OCI-LY3 (cell line): Measurements from ENCODE around the gene ELAVL2.

Source experiments
- H2AFZ ChIP-seq: fragments of 200-600, 300-600 bp; shearing (Covaris generic); 2 replicates; pipeline ENCODE4 v1.6.0; 2014; ENCODE audit warnings: antibody characterized with exemption, low read depth, low read length
- H3K27ac ChIP-seq: fragments of 200-600, 300-600 bp; sonication (generic); 2 replicates; pipeline ENCODE4 v1.5.1; 2014; ENCODE audit warnings: mild to moderate bottlenecking, low read length, moderate library complexity, mixed read lengths
- H3K27me3 ChIP-seq: fragments of 200-600, 300-600 bp; sonication (generic); 2 replicates; pipeline ENCODE4 v1.6.1; 2014; ENCODE audit warnings: low read depth, low read length, mixed read lengths
- H3K36me3 ChIP-seq: fragments of 200-600, 300-600 bp; sonication (generic); replicated peaks from 2 replicates; pipeline ENCODE3; 2014; ENCODE audit warnings: low read depth, low read length, mixed read lengths
- H3K4me1 ChIP-seq: fragments of 300-600, 200-600 bp; sonication (generic); 2 replicates; pipeline ENCODE4 v1.6.1; 2014; ENCODE audit warnings: low read length, mixed read lengths
- H3K4me2 ChIP-seq: fragments of 200-600, 300-600 bp; sonication (generic); 2 replicates; pipeline ENCODE4 v1.6.1; 2014; ENCODE audit warnings: low read length, mixed read lengths
- H3K4me3 ChIP-seq: fragments of 300-600, 200-600 bp; sonication (generic); 2 replicates; pipeline ENCODE4 v1.5.1; 2014; ENCODE audit warnings: antibody characterized with exemption, mild to moderate bottlenecking, low read length, moderate library complexity
- H3K79me2 ChIP-seq: fragments of 300-600, 200-600 bp; shearing (Covaris generic); 2 replicates; pipeline ENCODE4 v1.6.1; 2014; ENCODE audit warnings: mild to moderate bottlenecking, low read length, mixed read lengths
- H3K9ac ChIP-seq: fragments of 300-600, 200-600 bp; shearing (Covaris generic); 2 replicates; pipeline ENCODE4 v1.6.0; 2014; ENCODE audit warnings: mild to moderate bottlenecking, low read length, moderate library complexity
- H3K9me3 ChIP-seq: fragments of 200-600, 300-600 bp; shearing (Covaris generic); 2 replicates; pipeline ENCODE4 v1.6.1; 2014; ENCODE audit warnings: low read length, mixed read lengths; ENCODE audit not compliant: insufficient read depth
- H4K20me1 ChIP-seq: fragments of 200-600, 300-600 bp; sonication (generic); 2 replicates; pipeline ENCODE4 v1.6.1; 2016; ENCODE audit warnings: low read length, mixed read lengths; ENCODE audit not compliant: insufficient read depth
- CTCF ChIP-seq: fragments of 200-600, 300-600 bp; sonication (generic); IDR thresholded peaks from 2 replicates; pipeline ENCODE4 v1.5.1; 2014; ENCODE audit warnings: antibody characterized with exemption, low read length, low read depth
- EZH2phosphoT487 ChIP-seq: fragments of 200-600 bp; shearing (Covaris generic); IDR thresholded peaks from 2 replicates; pipeline ENCODE4 v1.6.1; 2018; ENCODE audit warnings: antibody characterized with exemption, mixed run types, low read depth

Gene ELAVL2

GRCh38 chr9:23837038-23837437, 11.0 kb upstream of the ELAVL2 start:
- Histone ChIP-seq H3K27ac (no peak overlapping the region), H3K36me3 (no peaks in the 10 kb centered on the region), H3K4me2 (no peak overlapping the region), H3K9ac (no peak overlapping the region), H3K4me3 (no peak overlapping the region), H3K9me3 (no peaks in the 10 kb centered on the region), H3K4me1 (peaks cover 6% of the 10 kb centered on the region), H3K27me3 (no peaks in the 10 kb centered on the region), H3K79me2 (no peaks in the 10 kb centered on the region), H4K20me1 (no peaks in the 10 kb centered on the region), H2AFZ (no peak overlapping the region)
- TF ChIP-seq CTCF: no peak
- TF ChIP-seq EZH2phosphoT487: no peak

- Histone ChIP-seq H3K27ac (no peak overlapping the region), H3K4me3 (no peak overlapping the region), H3K4me2 (no peak overlapping the region), H3K27me3 (no peaks in the 10 kb centered on the region), H3K9ac (no peak overlapping the region), H3K79me2 (no peaks in the 10 kb centered on the region), H2AFZ (no peak overlapping the region), H4K20me1 (no peaks in the 10 kb centered on the region), H3K9me3 (no peaks in the 10 kb centered on the region), H3K4me1 (no peaks in the 10 kb centered on the region), H3K36me3 (no peaks in the 10 kb centered on the region)
- TF ChIP-seq EZH2phosphoT487 (no peak), CTCF (no peak)
Measured at GRCh38 chr9:23830929-23831730, 5.1 kb upstream of the ELAVL2 start.

GRCh38 chr9:23830476-23830805, 4.4 kb upstream of the ELAVL2 start:
- no peaks in the 10 kb centered on the region for H4K20me1 ChIP-seq
- H3K4me2 ChIP-seq: no peak overlapping the region
- no peak for TF ChIP-seq EZH2phosphoT487
- no peak for TF ChIP-seq CTCF
- no peaks in the 10 kb centered on the region for H3K79me2 ChIP-seq
- H3K9ac ChIP-seq: no peak overlapping the region
- no peak overlapping the region for H3K27ac ChIP-seq
- H3K36me3 ChIP-seq: no peaks in the 10 kb centered on the region
- H3K27me3 ChIP-seq: no peaks in the 10 kb centered on the region
- H2AFZ ChIP-seq: no peak overlapping the region
- no peak overlapping the region for H3K4me3 ChIP-seq
- no peaks in the 10 kb centered on the region for H3K9me3 ChIP-seq
- no peaks in the 10 kb centered on the region for H3K4me1 ChIP-seq

- no peak overlapping the region for H3K9ac ChIP-seq
- no peak overlapping the region for H3K27ac ChIP-seq
- no peak overlapping the region for H3K4me2 ChIP-seq
- H3K4me3 ChIP-seq: no peak overlapping the region
- no peaks in the 10 kb centered on the region for H3K4me1 ChIP-seq
- H3K79me2 ChIP-seq: no peaks in the 10 kb centered on the region
- no peaks in the 10 kb centered on the region for H3K9me3 ChIP-seq
- no peak for TF ChIP-seq EZH2phosphoT487
- H2AFZ ChIP-seq: no peak overlapping the region
- no peaks in the 10 kb centered on the region for H3K36me3 ChIP-seq
- H4K20me1 ChIP-seq: no peaks in the 10 kb centered on the region
- H3K27me3 ChIP-seq: no peaks in the 10 kb centered on the region
Measured at GRCh38 chr9:23829580-23830475, 3.8 kb upstream of the ELAVL2 start.
